ENCODE results near the gene LMOD2.

The LMOD2 gene

DNA sequence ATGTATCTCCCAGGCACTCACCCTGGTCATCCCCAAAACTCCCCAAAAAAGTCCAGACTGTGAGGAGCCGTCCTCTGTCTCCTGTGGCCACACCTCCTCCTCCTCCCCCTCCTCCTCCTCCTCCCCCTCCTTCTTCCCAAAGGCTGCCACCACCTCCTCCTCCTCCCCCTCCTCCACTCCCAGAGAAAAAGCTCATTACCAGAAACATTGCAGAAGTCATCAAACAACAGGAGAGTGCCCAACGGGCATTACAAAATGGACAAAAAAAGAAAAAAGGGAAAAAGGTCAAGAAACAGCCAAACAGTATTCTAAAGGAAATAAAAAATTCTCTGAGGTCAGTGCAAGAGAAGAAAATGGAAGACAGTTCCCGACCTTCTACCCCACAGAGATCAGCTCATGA lies 7.1 kb downstream of the LMOD2 start:
- Histone ChIP-seq H3K36me3 (ENCODE audit: control insufficient read depth, low read length) (no peaks in the 10 kb centered on the region), H4K20me1 (ENCODE audit: control insufficient read depth, insufficient read depth, low read depth, low read length) (no peaks in the 10 kb centered on the region; the same call in 1 of the 2 replicates), H3K9me3 (ENCODE audit: control insufficient read depth, insufficient read depth, low read length) (no peaks in the 10 kb centered on the region), H3K4me2 (ENCODE audit: low read length) (no peak overlapping the region), H3K4me1 (ENCODE audit: control insufficient read depth, low read length) (no peaks in the 10 kb centered on the region), H3F3A (ENCODE audit: control insufficient read depth, insufficient read depth) (no peaks in the 10 kb centered on the region), H3K4me3 (ENCODE audit: low read length) (no peak overlapping the region), H3K79me2 (ENCODE audit: control insufficient read depth, low read length) (no peaks in the 10 kb centered on the region), H3K9me2 (replicated peaks; ENCODE audit: control insufficient read depth, low read length) (no peaks in the 10 kb centered on the region), H3K27me3 (ENCODE audit: control insufficient read depth, low read length) (peaks cover 7% of the 10 kb centered on the region; the same call in 1 of the 2 replicates), H3K27ac (ENCODE audit: low read depth, low read length) (no peak overlapping the region)
- TF ChIP-seq, protein P1, sequence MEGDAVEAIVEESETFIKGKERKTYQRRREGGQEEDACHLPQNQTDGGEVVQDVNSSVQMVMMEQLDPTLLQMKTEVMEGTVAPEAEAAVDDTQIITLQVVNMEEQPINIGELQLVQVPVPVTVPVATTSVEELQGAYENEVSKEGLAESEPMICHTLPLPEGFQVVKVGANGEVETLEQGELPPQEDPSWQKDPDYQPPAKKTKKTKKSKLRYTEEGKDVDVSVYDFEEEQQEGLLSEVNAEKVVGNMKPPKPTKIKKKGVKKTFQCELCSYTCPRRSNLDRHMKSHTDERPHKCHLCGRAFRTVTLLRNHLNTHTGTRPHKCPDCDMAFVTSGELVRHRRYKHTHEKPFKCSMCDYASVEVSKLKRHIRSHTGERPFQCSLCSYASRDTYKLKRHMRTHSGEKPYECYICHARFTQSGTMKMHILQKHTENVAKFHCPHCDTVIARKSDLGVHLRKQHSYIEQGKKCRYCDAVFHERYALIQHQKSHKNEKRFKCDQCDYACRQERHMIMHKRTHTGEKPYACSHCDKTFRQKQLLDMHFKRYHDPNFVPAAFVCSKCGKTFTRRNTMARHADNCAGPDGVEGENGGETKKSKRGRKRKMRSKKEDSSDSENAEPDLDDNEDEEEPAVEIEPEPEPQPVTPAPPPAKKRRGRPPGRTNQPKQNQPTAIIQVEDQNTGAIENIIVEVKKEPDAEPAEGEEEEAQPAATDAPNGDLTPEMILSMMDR (IDR thresholded peaks at IDR 0.05; ENCODE audit: low read depth, low read length, poor library complexity, severe bottlenecking) = no peak
- TF ChIP-seq EZH2phosphoT487 (IDR thresholded peaks at IDR 0.05; ENCODE audit: borderline replicate concordance, low read length) = no peak

DNA sequence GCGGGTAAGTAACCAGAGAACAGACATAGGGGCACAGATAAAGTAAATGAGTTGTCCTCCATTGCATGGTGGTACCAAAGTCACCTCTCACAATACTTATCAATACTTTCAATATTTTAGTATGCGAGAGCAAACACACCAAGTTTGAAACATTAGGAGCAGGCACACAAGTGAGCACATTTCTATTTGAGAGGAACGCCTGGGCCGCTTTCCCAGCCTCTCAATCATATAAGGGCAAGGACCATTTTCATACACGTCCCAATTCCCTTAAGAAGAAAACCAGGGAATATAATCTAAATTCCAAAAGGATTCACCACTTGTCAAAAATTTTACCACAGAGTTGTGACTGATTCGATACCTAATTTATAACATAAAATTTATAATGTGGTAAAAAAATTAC lies 7.5 kb downstream of the LMOD2 start:
- Histone ChIP-seq H3F3A (ENCODE audit: control insufficient read depth, insufficient read depth) (no peaks in the 10 kb centered on the region), H3K27ac (ENCODE audit: low read depth, low read length) (no peak overlapping the region), H3K27me3 (ENCODE audit: control insufficient read depth, low read length) (peaks cover 7% of the 10 kb centered on the region; the same call in 1 of the 2 replicates), H3K9me3 (ENCODE audit: control insufficient read depth, insufficient read depth, low read length) (no peaks in the 10 kb centered on the region), H3K36me3 (ENCODE audit: control insufficient read depth, low read length) (no peaks in the 10 kb centered on the region), H3K4me3 (ENCODE audit: low read length) (no peak overlapping the region), H3K9me2 (replicated peaks; ENCODE audit: control insufficient read depth, low read length) (no peaks in the 10 kb centered on the region), H3K4me1 (ENCODE audit: control insufficient read depth, low read length) (no peaks in the 10 kb centered on the region), H4K20me1 (ENCODE audit: control insufficient read depth, insufficient read depth, low read depth, low read length) (no peaks in the 10 kb centered on the region; the same call in 1 of the 2 replicates), H3K79me2 (ENCODE audit: control insufficient read depth, low read length) (no peaks in the 10 kb centered on the region), H3K4me2 (ENCODE audit: low read length) (no peak overlapping the region)
- TF ChIP-seq EZH2phosphoT487 (IDR thresholded peaks at IDR 0.05; ENCODE audit: borderline replicate concordance, low read length) = no peak
- TF ChIP-seq, protein P1 (IDR thresholded peaks at IDR 0.05; ENCODE audit: low read depth, low read length, poor library complexity, severe bottlenecking) = no peak

DNA sequence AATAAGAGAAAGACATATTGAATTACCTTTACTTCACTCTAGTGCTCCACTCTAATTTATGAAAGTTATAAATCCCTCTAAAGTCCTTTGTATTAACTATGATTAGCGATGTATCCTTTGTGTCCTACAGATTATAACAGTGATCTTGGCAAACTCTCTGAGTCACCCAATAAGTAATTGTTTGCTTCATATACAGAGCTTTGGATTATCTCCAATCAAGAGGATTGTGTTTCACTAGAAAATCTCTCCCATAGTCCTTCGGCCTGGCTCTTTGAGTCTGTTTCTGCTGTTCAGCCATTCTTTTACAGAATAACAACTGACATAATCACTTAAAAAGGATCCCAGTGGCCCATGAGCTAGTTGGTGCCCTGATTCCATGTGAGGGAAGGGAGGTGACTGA lies 9.5 kb downstream of the LMOD2 start:
- no peaks in the 10 kb centered on the region for H3K4me1 ChIP-seq (ENCODE audit: control insufficient read depth, low read length)
- H3K4me2 ChIP-seq (ENCODE audit: low read length) = no peak overlapping the region
- H3K27me3 ChIP-seq (ENCODE audit: control insufficient read depth, low read length) = peaks cover 7% of the 10 kb centered on the region; the same call in 1 of the 2 replicates
- H3K79me2 ChIP-seq (ENCODE audit: control insufficient read depth, low read length) = no peaks in the 10 kb centered on the region
- H3K4me3 ChIP-seq (ENCODE audit: low read length) = no peak overlapping the region
- H3K9me3 ChIP-seq (ENCODE audit: control insufficient read depth, insufficient read depth, low read length) = no peaks in the 10 kb centered on the region
- H3F3A ChIP-seq (ENCODE audit: control insufficient read depth, insufficient read depth) = no peaks in the 10 kb centered on the region
- H3K36me3 ChIP-seq (ENCODE audit: control insufficient read depth, low read length) = no peaks in the 10 kb centered on the region
- no peaks in the 10 kb centered on the region for H3K9me2 ChIP-seq (replicated peaks; ENCODE audit: control insufficient read depth, low read length)
- no peaks in the 10 kb centered on the region; the same call in 1 of the 2 replicates for H4K20me1 ChIP-seq (ENCODE audit: control insufficient read depth, insufficient read depth, low read depth, low read length)
- no peak for TF ChIP-seq EZH2phosphoT487 (IDR thresholded peaks at IDR 0.05; ENCODE audit: borderline replicate concordance, low read length)
- TF ChIP-seq, protein P1 (IDR thresholded peaks at IDR 0.05; ENCODE audit: low read depth, low read length, poor library complexity, severe bottlenecking) = no peak
- no peak overlapping the region for H3K27ac ChIP-seq (ENCODE audit: low read depth, low read length)

Data from DOHH2 (cell line).